Activated naive CD4-positive, alpha-beta T cell (primary cell): Measurements from ENCODE around the gene GDF7.

Experiments
- DNase-seq, 4 experiments: peaks; one replicate each; lab custom pipeline; 2025; lab: John Stamatoyannopoulos, UW

GDF7 gene

GRCh38 chr2:20629181-20629580 is 37.8 kb upstream of the GDF7 start:
- DNase-seq = no peak

- DNase-seq = no peak
These were observed 37.3 kb upstream of the GDF7 start for GRCh38 chr2:20629581-20630171.

- DNase-seq = no peak
These were observed 36.0 kb upstream of the GDF7 start for GRCh38 chr2:20630967-20631366.

GRCh38 chr2:20631617-20632307 is 35.2 kb upstream of the GDF7 start:
- no peak for DNase-seq

- DNase-seq = no peak
These were observed 34.4 kb upstream of the GDF7 start for GRCh38 chr2:20632446-20632990.

- no peak for DNase-seq
These were observed 33.9 kb upstream of the GDF7 start for GRCh38 chr2:20633001-20633400.

GRCh38 chr2:20633794-20634506 is 33.0 kb upstream of the GDF7 start:
- DNase-seq = no peak

- no peak for DNase-seq
These were observed 32.3 kb upstream of the GDF7 start for GRCh38 chr2:20634507-20635112.

- no peak for DNase-seq
These were observed 31.8 kb upstream of the GDF7 start for GRCh38 chr2:20635113-20635510.

GRCh38 chr2:20635675-20636584 is 31.0 kb upstream of the GDF7 start:
- DNase-seq = no peak

GRCh38 chr2:20637147-20637546 is 29.8 kb upstream of the GDF7 start:
- DNase-seq = no peak

GRCh38 chr2:20638014-20638413 is 28.9 kb upstream of the GDF7 start:
- no peak for DNase-seq

GRCh38 chr2:20638646-20639430 is 28.1 kb upstream of the GDF7 start:
- no peak for DNase-seq

GRCh38 chr2:20640411-20641122 is 26.4 kb upstream of the GDF7 start:
- no peak for DNase-seq

GRCh38 chr2:20641123-20641985 is 25.6 kb upstream of the GDF7 start:
- DNase-seq = no peak

GRCh38 chr2:20642055-20642971 is 24.6 kb upstream of the GDF7 start:
- peak; percentile 16 to 66 (median 38) for DNase-seq

- DNase-seq = no peak
These were observed 23.9 kb upstream of the GDF7 start for GRCh38 chr2:20643060-20643459.

- no peak for DNase-seq
These were observed 23.1 kb upstream of the GDF7 start for GRCh38 chr2:20643826-20644225.
